Measurements from ENCODE around the gene SERP2. TPM values are rescaled to one million over a fixed set of nuclear protein-coding genes. Genes with fewer than 3 reads are reported as not detected.

The SERP2 gene
- total and polyA plus RNA-seq, 2 of the 13 experiments (the other 11 are each of a cell fraction or from before 2014, with no cell fraction given), result not detected

- TF ChIP-seq PRDM10 (CRISPR knock-in tag; IDR thresholded peaks at IDR 0.05; ENCODE audit: low read depth) (no peak), REPIN1 (CRISPR knock-in tag; IDR thresholded peaks at IDR 0.05; ENCODE audit: borderline replicate concordance, low read depth) (no peak), ZNF383 (CRISPR knock-in tag; IDR thresholded peaks at IDR 0.05; ENCODE audit: borderline replicate concordance) (no peak), KDM2A (CRISPR knock-in tag; IDR thresholded peaks at IDR 0.05; ENCODE audit: borderline replicate concordance, low read depth) (no peak), ZNF749 (CRISPR knock-in tag; IDR thresholded peaks at IDR 0.05; ENCODE audit: borderline replicate concordance) (no peak)
These were observed 34.3 kb downstream of the SERP2 start (continued) for GRCh38 chr13:44407891-44408290.

DNA sequence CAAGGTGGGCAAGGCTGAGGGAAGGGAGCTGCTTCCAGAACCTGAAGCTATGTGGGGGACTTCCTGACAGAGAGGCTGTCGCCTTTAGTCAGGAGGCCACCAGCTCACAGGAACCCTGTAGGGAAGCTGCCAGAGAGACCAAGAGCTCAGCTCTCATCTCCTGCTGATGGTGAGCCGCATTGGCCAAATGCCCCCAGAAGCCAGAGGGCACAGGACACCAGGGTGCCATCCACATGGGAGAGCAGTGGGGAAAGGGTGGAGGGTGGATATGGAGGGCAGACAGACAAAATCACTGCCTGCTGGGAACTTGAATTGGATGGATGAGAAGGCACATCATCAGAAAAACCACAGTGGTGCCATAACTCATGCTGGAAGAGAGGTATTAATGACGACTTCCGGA lies 36.0 kb downstream of the SERP2 start:
- no TSS peak for BruUV-seq (replicated peaks)
- no peak for DNase-seq (ENCODE audit: low spot score)
- no peak for FAIRE-seq
- Histone ChIP-seq H3K9ac (ENCODE audit: insufficient read depth, low read depth, low read length) (no peak overlapping the region), H3K4me2 (ENCODE audit: low read depth, low read length) (no peak overlapping the region), H3K9me3 (ENCODE audit: low read length) (no peaks in the 10 kb centered on the region), H3K27ac (ENCODE audit: extremely low read length, insufficient read depth, low read length) (no peak overlapping the region), H3K4me1 (ENCODE audit: insufficient read depth, low read length) (peaks cover 41% of the 10 kb centered on the region), H2AFZ (ENCODE audit: low read length) (no peak overlapping the region), H3K4me3 (replicated peaks in 1 of 3; ENCODE audit: insufficient read depth in 1 of 3, low read depth in 2 of 3, low read length in 3 of 3) (no peak overlapping the region), H3K36me3 (replicated peaks in 1 of 2; ENCODE audit: control insufficient read depth in 1 of 2, insufficient read depth in 2 of 2, low read length in 2 of 2) (no peaks in the 10 kb centered on the region), H4K20me1 (ENCODE audit: insufficient read depth, low read length) (no peaks in the 10 kb centered on the region), H3K79me2 (ENCODE audit: insufficient read depth, low read length) (no peaks in the 10 kb centered on the region), H3K27me3 (ENCODE audit: control insufficient read depth in 1 of 2, insufficient read depth in 2 of 2, low read length in 2 of 2) (no peaks in the 10 kb centered on the region; a peak in 2 of 5 replicates)
- in situ Hi-C loops (cut with HindIII; ENCODE audit: extremely low pct_ligation_motif_present, low pct_unique_long_range_greater_than_20kb) (no loop called here), intact Hi-C loops (cut with micrococcal nuclease; ENCODE audit: unreplicated experiment) (no loop called here)
- WGBS (ENCODE audit: low lambda C conversion rate), result 43% methylated on average over 3 of the region's 4 CpGs
- no peak for ATAC-seq
- CTCF ChIA-PET (ENCODE audit: low intra/inter-chr PET ratio, low total read pairs), result no interaction called here
- POLR2A ChIA-PET, result no interaction called here
- TF ChIP-seq ZNF550 (CRISPR knock-in tag; IDR thresholded peaks at IDR 0.05; ENCODE audit: borderline replicate concordance), result no peak
- no peak for TF ChIP-seq PLRG1 (conservative IDR thresholded peaks at IDR 0.05)
- TF ChIP-seq HNRNPK (IDR thresholded peaks at IDR 0.05; ENCODE audit: low read depth, low read length, poor library complexity, severe bottlenecking), result no peak
- no peak for TF ChIP-seq ZBTB20 (CRISPR knock-in tag; IDR thresholded peaks at IDR 0.05; ENCODE audit: borderline replicate concordance, low read depth)
- no peak for TF ChIP-seq PATZ1 (CRISPR knock-in tag; IDR thresholded peaks at IDR 0.05)
- TF ChIP-seq HDAC6 (IDR thresholded peaks at IDR 0.05; ENCODE audit: low read depth, low read length), result no peak
- TF ChIP-seq SSRP1 (CRISPR knock-in tag; IDR thresholded peaks at IDR 0.05), result no peak
- TF ChIP-seq CENPT (CRISPR knock-in tag; IDR thresholded peaks at IDR 0.05; ENCODE audit: low read depth), result no peak
- no peak for TF ChIP-seq SIN3B (IDR thresholded peaks at IDR 0.05; ENCODE audit: low read length)
- no peak for TF ChIP-seq ZNF333 (CRISPR knock-in tag; IDR thresholded peaks at IDR 0.05; ENCODE audit: borderline replicate concordance)
- TF ChIP-seq SRSF4 (IDR thresholded peaks at IDR 0.05; ENCODE audit: low read depth, low read length, poor library complexity, severe bottlenecking), result no peak
- no peak for TF ChIP-seq ZSCAN22 (CRISPR knock-in tag; IDR thresholded peaks at IDR 0.05)
- no peak for TF ChIP-seq FOXM1 (CRISPR knock-in tag; IDR thresholded peaks at IDR 0.05)
- no peak for TF ChIP-seq JUN (CRISPR knock-in tag; IDR thresholded peaks at IDR 0.05)
- TF ChIP-seq ZFY (CRISPR knock-in tag; IDR thresholded peaks at IDR 0.05), result no peak

Data from HepG2 (cell line).